GM19395 (cell line): Measurements from ENCODE around the gene CORO7.

Experiments
- ATAC-seq: cut with Tn5 transposase; IDR thresholded peaks from one replicate; pipeline ENCODE4 v1.9.1; 2021; ENCODE audit warnings: mild to moderate bottlenecking, moderate library complexity; ENCODE audit not compliant: unreplicated experiment

Gene CORO7

DNA sequence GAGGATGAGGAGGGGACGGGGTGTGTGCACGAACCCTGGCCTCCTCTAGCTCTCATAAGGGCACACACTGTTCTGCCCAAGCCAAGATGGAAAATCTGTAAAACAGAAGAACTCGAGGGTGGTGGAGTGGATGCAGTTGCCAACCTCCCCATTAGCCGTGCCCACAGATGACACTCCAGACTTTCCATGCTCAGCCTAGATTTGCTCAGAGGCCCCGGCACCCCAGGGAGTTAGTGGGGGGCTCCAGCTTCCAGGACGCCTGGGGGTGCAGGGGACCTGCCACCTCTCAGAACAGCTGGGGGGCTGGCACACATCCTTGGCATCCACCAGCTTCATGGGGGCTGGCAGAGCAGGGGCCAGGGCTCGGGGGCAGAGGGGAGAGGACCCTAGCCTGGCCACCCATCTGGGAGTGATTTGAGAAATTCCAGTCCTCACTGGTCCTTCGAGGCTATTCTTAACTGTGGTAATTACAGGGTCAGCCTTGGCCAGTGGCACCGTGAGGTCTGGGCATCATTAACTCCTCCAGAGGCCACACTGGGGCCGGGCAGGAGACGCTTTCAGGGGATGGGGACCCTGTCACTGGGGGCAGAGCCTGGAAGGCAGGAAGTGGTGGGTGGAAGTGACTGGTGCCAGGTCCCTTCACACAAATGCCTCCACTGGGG lies 30.5 kb downstream of the CORO7 start:
- ATAC-seq = no peak

GRCh38 chr16:4385066-4385788 lies 31.2 kb downstream of the CORO7 start:
- ATAC-seq = no peak

DNA sequence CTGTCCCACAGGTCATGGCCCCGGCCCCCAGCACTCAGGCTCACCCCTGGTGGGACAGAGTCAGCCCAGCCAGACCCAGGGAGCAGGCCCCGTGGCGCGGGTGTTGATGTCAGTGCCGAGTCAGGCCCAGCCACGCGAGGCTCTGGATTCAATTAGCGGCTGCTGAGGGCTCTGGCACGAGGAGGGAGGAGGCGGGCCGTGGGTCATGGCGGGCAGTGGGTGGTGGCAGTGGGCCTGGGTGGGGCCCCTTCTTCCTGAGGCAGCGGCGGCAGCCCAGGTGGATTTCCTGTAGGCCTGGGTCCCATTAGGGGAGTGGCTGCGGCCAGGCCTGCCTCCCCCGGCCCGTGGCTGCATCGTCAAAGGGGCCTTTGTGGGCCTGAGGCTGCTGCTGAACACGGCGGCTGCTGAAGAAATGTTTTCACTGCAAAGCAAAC lies 31.9 kb downstream of the CORO7 start:
- ATAC-seq = no peak

GRCh38 chr16:4383591-4384444 lies 32.6 kb downstream of the CORO7 start:
- no peak for ATAC-seq

GRCh38 chr16:4382795-4383357 lies 33.5 kb downstream of the CORO7 start:
- no peak for ATAC-seq

GRCh38 chr16:4381935-4382794 lies 34.2 kb downstream of the CORO7 start:
- ATAC-seq = no peak

DNA sequence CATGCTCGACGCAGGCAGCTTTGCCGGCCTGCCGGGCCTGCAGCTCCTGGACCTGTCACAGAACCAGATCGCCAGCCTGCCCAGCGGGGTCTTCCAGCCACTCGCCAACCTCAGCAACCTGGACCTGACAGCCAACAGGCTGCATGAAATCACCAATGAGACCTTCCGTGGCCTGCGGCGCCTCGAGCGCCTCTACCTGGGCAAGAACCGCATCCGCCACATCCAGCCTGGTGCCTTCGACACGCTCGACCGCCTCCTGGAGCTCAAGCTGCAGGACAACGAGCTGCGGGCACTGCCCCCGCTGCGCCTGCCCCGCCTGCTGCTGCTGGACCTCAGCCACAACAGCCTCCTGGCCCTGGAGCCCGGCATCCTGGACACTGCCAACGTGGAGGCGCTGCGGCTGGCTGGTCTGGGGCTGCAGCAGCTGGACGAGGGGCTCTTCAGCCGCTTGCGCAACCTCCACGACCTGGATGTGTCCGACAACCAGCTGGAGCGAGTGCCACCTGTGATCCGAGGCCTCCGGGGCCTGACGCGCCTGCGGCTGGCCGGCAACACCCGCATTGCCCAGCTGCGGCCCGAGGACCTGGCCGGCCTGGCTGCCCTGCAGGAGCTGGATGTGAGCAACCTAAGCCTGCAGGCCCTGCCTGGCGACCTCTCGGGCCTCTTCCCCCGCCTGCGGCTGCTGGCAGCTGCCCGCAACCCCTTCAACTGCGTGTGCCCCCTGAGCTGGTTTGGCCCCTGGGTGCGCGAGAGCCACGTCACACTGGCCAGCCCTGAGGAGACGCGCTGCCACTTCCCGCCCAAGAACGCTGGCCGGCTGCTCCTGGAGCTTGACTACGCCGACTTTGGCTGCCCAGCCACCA lies 35.1 kb downstream of the CORO7 start:
- no peak for ATAC-seq

GRCh38 chr16:4380119-4381063 lies 36.0 kb downstream of the CORO7 start:
- no peak for ATAC-seq

DNA sequence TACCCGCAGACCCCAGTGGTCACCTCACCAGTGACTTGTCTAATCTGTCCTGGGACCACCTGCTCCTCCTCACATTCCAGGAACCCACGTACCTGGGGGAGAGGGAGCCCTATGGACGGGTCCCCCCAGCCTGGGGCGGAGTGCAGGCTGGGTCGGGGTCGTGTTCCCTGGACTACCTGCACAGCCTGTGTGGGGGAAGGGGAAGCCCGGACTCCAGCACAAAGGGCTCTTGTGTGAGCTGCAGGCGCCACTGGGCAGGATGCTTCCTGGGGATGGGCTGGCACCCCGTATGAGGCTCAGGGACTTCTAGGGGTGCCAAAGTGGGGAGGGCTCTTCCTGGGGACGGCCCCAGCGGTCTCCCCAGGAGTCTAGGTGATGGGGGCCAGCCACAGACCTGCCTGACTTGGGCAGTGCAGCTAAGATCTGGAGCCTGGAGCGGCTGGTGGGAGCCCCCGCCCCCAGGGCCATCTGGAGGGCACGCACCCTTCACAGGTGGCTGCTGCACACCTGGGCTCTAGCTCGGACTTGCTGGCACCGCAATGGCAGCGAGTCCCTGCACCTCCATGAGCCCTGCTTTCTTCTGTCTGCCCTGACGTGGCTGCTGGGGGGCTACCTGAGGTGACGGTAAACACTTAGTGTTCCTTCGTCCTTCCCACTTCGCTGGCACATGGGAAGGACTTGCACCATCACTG lies 37.3 kb downstream of the CORO7 start:
- no peak for ATAC-seq

GRCh38 chr16:4378161-4378666 lies 38.2 kb downstream of the CORO7 start:
- no peak for ATAC-seq

DNA sequence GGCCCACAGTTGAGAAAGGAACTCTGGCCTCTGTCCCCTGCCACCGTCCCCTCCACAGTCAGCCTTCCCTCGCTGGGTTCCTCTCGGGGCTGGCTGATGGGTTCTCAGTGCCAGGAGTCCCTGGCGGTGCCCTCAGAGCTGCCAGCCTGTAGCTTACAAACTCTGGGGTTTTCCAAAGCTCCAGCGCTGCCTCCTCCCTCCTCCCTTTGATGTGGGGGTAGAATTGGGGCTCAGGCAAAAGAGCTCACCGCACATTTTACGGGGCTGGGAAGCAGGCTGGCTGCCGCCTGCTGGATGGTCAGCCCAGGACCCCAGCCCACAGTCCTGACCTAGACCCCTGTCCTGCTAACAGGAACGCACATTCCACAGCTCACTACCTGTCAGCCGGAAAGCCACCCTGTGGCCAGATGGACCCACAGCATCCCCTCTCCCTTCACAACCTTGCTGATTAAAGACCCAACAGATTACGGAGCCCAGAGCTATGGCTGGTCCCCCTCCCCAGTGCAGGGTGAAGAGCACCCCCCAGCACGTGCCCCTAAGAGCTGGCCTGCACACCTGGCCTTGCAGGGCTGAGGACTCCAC lies 38.7 kb downstream of the CORO7 start:
- no peak for ATAC-seq

GRCh38 chr16:4376893-4377572 lies 39.4 kb downstream of the CORO7 start:
- no peak for ATAC-seq

DNA sequence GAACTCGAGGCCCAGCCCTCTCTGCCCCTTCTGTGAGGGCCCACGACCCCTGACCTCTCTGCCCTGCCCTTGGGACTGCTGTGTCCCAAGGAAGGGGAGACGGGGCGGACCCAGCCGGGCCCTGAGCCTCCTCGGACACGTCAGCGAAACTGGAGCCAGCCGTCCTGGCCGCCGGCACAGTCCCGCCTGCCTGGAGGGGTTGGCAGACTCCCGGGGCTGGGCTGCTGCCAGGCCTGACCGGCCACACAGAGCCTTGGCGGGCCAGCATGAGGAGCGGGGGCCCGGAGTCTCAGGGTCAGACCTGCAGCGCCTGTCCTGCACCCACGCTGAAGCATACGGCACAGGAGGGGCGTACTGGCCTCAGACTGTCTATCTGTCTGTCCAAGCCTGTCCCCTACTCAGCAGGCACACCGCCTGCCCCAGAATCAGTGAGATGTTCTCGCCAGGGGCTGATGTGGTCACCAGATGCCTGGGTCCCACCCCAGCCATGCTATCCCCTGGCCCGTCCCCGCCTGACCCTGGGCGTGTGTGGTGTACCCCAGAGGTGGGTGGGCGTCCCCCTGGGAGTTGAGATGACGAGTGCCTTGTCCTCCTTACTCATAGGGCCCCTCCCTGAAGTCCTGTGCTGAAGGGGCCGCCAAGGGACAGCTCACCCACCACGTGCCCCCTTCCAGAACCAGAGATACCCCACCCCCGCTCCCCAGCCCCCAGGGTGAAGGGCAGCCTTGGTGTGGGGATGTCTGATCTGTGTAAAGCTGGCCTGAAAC lies 40.1 kb downstream of the CORO7 start:
- no peak for ATAC-seq

- no peak for ATAC-seq
Observed at GRCh38 chr16:4375717-4376116, 40.7 kb downstream of the CORO7 start.

GRCh38 chr16:4373909-4374742 lies 42.3 kb downstream of the CORO7 start:
- no peak for ATAC-seq
